GM23338 (cell line): Measurements from ENCODE around the gene GFOD1. TPM values are rescaled to one million over a fixed set of nuclear protein-coding genes. Genes with fewer than 3 reads are reported as not detected.

Source experiments
- ATAC-seq: fragments of 200-7000 bp; cut with Tn5 transposase; 3 replicates; pipeline ENCODE4 v1.9.1; 2020
- DNase-seq: peaks from one replicate; pipeline ENCODE4 v3.0.0-alpha.2; 2015; ENCODE audit warnings: low spot score
- H2AFZ ChIP-seq: fragments of 200-600 bp; sonication (generic); 2 replicates; pipeline ENCODE4 v1.8.0; 2016; ENCODE audit warnings: antibody characterized with exemption, mild to moderate bottlenecking, moderate library complexity
- H3F3A ChIP-seq: fragments of 200-600 bp; sonication (generic); replicated peaks from 2 replicates; pipeline ENCODE4 v1.8.0; 2017; ENCODE audit warnings: antibody characterized with exemption, mixed run types, low read depth
- H3K27ac ChIP-seq: fragments of 200-600 bp; sonication (generic); 2 replicates; pipeline ENCODE4 v1.6.1; 2016; ENCODE audit warnings: low read depth
- H3K27me3 ChIP-seq: fragments of 200-600 bp; sonication (generic); 2 replicates; pipeline ENCODE4 v1.8.0; 2016; ENCODE audit warnings: mild to moderate bottlenecking, mixed run types, moderate library complexity; ENCODE audit not compliant: insufficient read depth
- H3K36me3 ChIP-seq: fragments of 200-600 bp; sonication (generic); 2 replicates; pipeline ENCODE4 v1.8.0; 2016; ENCODE audit warnings: mild to moderate bottlenecking; ENCODE audit not compliant: insufficient read depth
- H3K4me1 ChIP-seq: fragments of 200-600 bp; sonication (generic); 2 replicates; pipeline ENCODE4 v1.8.0; 2016; ENCODE audit warnings: mild to moderate bottlenecking, moderate library complexity; ENCODE audit not compliant: insufficient read depth
- H3K4me2 ChIP-seq: fragments of 200-600 bp; sonication (generic); 2 replicates; pipeline ENCODE4 v1.7.1; 2017; ENCODE audit warnings: mixed run types
- H3K4me3 ChIP-seq: fragments of 200-600 bp; sonication (generic); 2 replicates; pipeline ENCODE4 v1.6.1; 2016; ENCODE audit warnings: mixed run types
- H3K79me2 ChIP-seq: fragments of 200-600 bp; sonication (generic); replicated peaks from 2 replicates; pipeline ENCODE4 v1.8.0; 2017; ENCODE audit warnings: mild to moderate bottlenecking; ENCODE audit not compliant: insufficient read depth
- H3K9me2 ChIP-seq: fragments of 200-600 bp; sonication (generic); 2 replicates; pipeline ENCODE4 v1.8.0; 2017; ENCODE audit not compliant: insufficient read depth
- H4K20me1 ChIP-seq: fragments of 200-600 bp; sonication (generic); replicated peaks from 2 replicates; pipeline ENCODE4 v1.8.0; 2017; ENCODE audit warnings: mild to moderate bottlenecking; ENCODE audit not compliant: insufficient read depth
- H3K27ac Mint-ChIP-seq: 2 replicates; pipeline ENCODE4 v1.8.0; 2020; ENCODE audit warnings: inconsistent platforms, mild to moderate bottlenecking, moderate library complexity, mixed read lengths
- H3K27me3 Mint-ChIP-seq: 3 replicates; pipeline ENCODE4 v1.8.0; 2022; ENCODE audit warnings: low read depth, mild to moderate bottlenecking, moderate library complexity, mixed read lengths, inconsistent platforms; ENCODE audit not compliant: insufficient read depth, poor library complexity
- H3K36me3 Mint-ChIP-seq: 3 replicates; pipeline ENCODE4 v1.8.0; 2021; ENCODE audit warnings: low read depth, mild to moderate bottlenecking, inconsistent platforms, moderate library complexity, mixed read lengths
- H3K4me1 Mint-ChIP-seq: 3 replicates; pipeline ENCODE4 v1.8.0; 2020; ENCODE audit warnings: mild to moderate bottlenecking, inconsistent platforms, mixed read lengths
- H3K4me3 Mint-ChIP-seq: 3 replicates; pipeline ENCODE4 v1.8.0; 2021; ENCODE audit warnings: moderate library complexity, mild to moderate bottlenecking, inconsistent platforms, mixed read lengths
- H3K9me3 Mint-ChIP-seq: 3 replicates; pipeline ENCODE4 v1.8.0; 2020; ENCODE audit warnings: moderate library complexity, mild to moderate bottlenecking, inconsistent platforms, mixed read lengths
- CREB1 ChIP-seq: fragments of 250-450 bp; sonication (Bioruptor Pico); IDR thresholded peaks from 2 replicates; pipeline ENCODE4 v1.5.0; 2020; ENCODE audit warnings: low read depth, mild to moderate bottlenecking, moderate library complexity
- CTCF ChIP-seq, 2 experiments: fragments of 200-600 bp in 1 of 2; sonication (generic) in 1 of 2; conservative IDR thresholded peaks; 2 replicates each; pipeline versions ENCODE4 v1.5.1 to v1.6.1; 2016 to 2017; ENCODE audit warnings: antibody characterized with exemption in 2 of 2, low read depth in 2 of 2, mild to moderate bottlenecking in 2 of 2, moderate library complexity in 1 of 2
- ETS1 ChIP-seq: IDR thresholded peaks from 2 replicates; pipeline ENCODE4 v1.6.1; 2016; ENCODE audit warnings: antibody characterized with exemption
- EZH2 ChIP-seq: fragments of 200-600 bp; sonication (generic); IDR thresholded peaks from one replicate; pipeline ENCODE4 v1.8.0; 2017; ENCODE audit warnings: antibody characterized with exemption, mild to moderate bottlenecking, low read depth; ENCODE audit not compliant: unreplicated experiment
- EZH2phosphoT487 ChIP-seq: fragments of 200-600 bp; sonication (generic); IDR thresholded peaks from one replicate; pipeline ENCODE4 v1.8.1; 2018; ENCODE audit warnings: antibody characterized with exemption; ENCODE audit not compliant: unreplicated experiment
- JUNB ChIP-seq: IDR thresholded peaks from one replicate; pipeline ENCODE4 v1.6.1; 2016; ENCODE audit warnings: antibody characterized with exemption; ENCODE audit not compliant: unreplicated experiment
- NANOG ChIP-seq: IDR thresholded peaks from 2 replicates; pipeline ENCODE4 v1.6.1; 2016; ENCODE audit warnings: antibody characterized with exemption, borderline replicate concordance
- POLR2AphosphoS5 ChIP-seq: IDR thresholded peaks from 2 replicates; pipeline ENCODE4 v1.6.1; 2016; ENCODE audit warnings: antibody characterized with exemption, low read depth
- REST ChIP-seq: IDR thresholded peaks from one replicate; pipeline ENCODE4 v1.6.1; 2018; ENCODE audit warnings: antibody characterized with exemption; ENCODE audit not compliant: unreplicated experiment
- polyA plus RNA-seq: library from polyadenylated mRNA; unstranded; fragments of >200 nt; fragmentation: Nextera tagmentation; extraction: Ambion mirVana; gene quantifications from 2 replicates; pipeline ENCODE4 v1.2.1, GENCODE V29; 2016
- total RNA-seq: library from RNA; depleted of rRNA; stranded (reverse); fragments of >200 nt; shearing (Covaris generic); gene quantifications from 2 replicates; pipeline ENCODE4 v1.2.3, GENCODE V29; 2014

The GFOD1 gene
- total and polyA plus RNA-seq, 2 experiments from 2014 or later, result 4.9 to 12.8 TPM

- Histone ChIP-seq H3K4me1 (peaks cover 15% of the 10 kb centered on the region), H3K4me3 (no peak overlapping the region), H3K9me2 (no peaks in the 10 kb centered on the region), H3K79me2 (no peaks in the 10 kb centered on the region), H3K27ac (no peak overlapping the region), H3F3A (no peaks in the 10 kb centered on the region), H4K20me1 (no peaks in the 10 kb centered on the region), H3K4me2 (no peak overlapping the region), H3K36me3 (no peaks in the 10 kb centered on the region), H3K27me3 (no peaks in the 10 kb centered on the region), H2AFZ (no peak overlapping the region)
- TF ChIP-seq EZH2, result no peak
- TF ChIP-seq ETS1, result no peak
- TF ChIP-seq CREB1 (CRISPR knock-in tag), result no peak
- TF ChIP-seq NANOG, result no peak
- TF ChIP-seq EZH2phosphoT487, result no peak
- TF ChIP-seq JUNB, result no peak
- TF ChIP-seq REST, result no peak
- no peak for TF ChIP-seq POLR2AphosphoS5
- no peak for TF ChIP-seq CTCF (conservative IDR thresholded peaks at IDR 0.05; ENCODE audit: low read depth in 2 of 2)
- ATAC-seq, result no peak
- no peaks in the 10 kb centered on the region for H3K9me3 Mint-ChIP-seq
- no peak overlapping the region for H3K27ac Mint-ChIP-seq
- peaks cover 3% of the 10 kb centered on the region for H3K27me3 Mint-ChIP-seq
- no peaks in the 10 kb centered on the region for H3K36me3 Mint-ChIP-seq
- no peak for DNase-seq
- H3K4me1 Mint-ChIP-seq, result peaks cover 25% of the 10 kb centered on the region
- H3K4me3 Mint-ChIP-seq, result no peak overlapping the region
Observed at GRCh38 chr6:13526357-13526726, 38.9 kb upstream of the GFOD1 start.
